Measurements from ENCODE around the gene PRDM2. TPM values are rescaled to one million over a fixed set of nuclear protein-coding genes. Genes with fewer than 3 reads are reported as not detected.

The PRDM2 gene
- total RNA-seq, 1 donor from 2014 or later: 22.4 TPM

- FAIRE-seq (no peak), DNase-seq (ENCODE audit: low spot score in 2 of 2) (no peak)
Measured at GRCh38 chr1:13812456-13813397, 112.7 kb downstream of the PRDM2 start.

- FAIRE-seq (no peak), DNase-seq (ENCODE audit: low spot score in 2 of 2) (no peak)
Measured at GRCh38 chr1:13813398-13814012, 113.5 kb downstream of the PRDM2 start.

GRCh38 chr1:13814131-13814530, 114.1 kb downstream of the PRDM2 start:
- FAIRE-seq (no peak), DNase-seq (ENCODE audit: low spot score in 2 of 2) (no peak)

- DNase-seq (ENCODE audit: low spot score in 2 of 2): no peak
- no peak for FAIRE-seq
Measured at GRCh38 chr1:13816016-13816760, 116.2 kb downstream of the PRDM2 start.

- no peak for FAIRE-seq
Measured at GRCh38 chr1:13817906-13818305, 117.9 kb downstream of the PRDM2 start.

GRCh38 chr1:13818926-13819325, 118.9 kb downstream of the PRDM2 start:
- DNase-seq (ENCODE audit: low spot score in 2 of 2) (no peak), FAIRE-seq (no peak)

More at GRCh38 chr1:13817906-13818305, 117.9 kb downstream of the PRDM2 start:
- DNase-seq (ENCODE audit: low spot score in 2 of 2): no peak

- no peak for FAIRE-seq
- no peak for DNase-seq (ENCODE audit: low spot score in 2 of 2)
Measured at GRCh38 chr1:13819642-13820041, 119.7 kb downstream of the PRDM2 start.

- DNase-seq (ENCODE audit: low spot score in 2 of 2) (no peak), FAIRE-seq (no peak)
Measured at GRCh38 chr1:13820055-13820454, 120.1 kb downstream of the PRDM2 start.

- no peak for FAIRE-seq
- no peak for DNase-seq (ENCODE audit: low spot score in 2 of 2)
Measured at GRCh38 chr1:13820456-13820855, 120.5 kb downstream of the PRDM2 start.

GRCh38 chr1:13823126-13823880, 123.3 kb downstream of the PRDM2 start:
- FAIRE-seq (no peak), DNase-seq (ENCODE audit: low spot score in 2 of 2) (no peak)

- DNase-seq (ENCODE audit: low spot score in 2 of 2): no peak
- no peak for FAIRE-seq
Measured at GRCh38 chr1:13823936-13824335, 123.9 kb downstream of the PRDM2 start.

- DNase-seq (ENCODE audit: low spot score in 2 of 2): no peak
- FAIRE-seq: no peak
Measured at GRCh38 chr1:13824626-13825025, 124.6 kb downstream of the PRDM2 start.

- DNase-seq (ENCODE audit: low spot score in 2 of 2) (no peak), FAIRE-seq (no peak)
Measured at GRCh38 chr1:13825033-13825432, 125.0 kb downstream of the PRDM2 start.

- FAIRE-seq: no peak
- no peak for DNase-seq (ENCODE audit: low spot score in 2 of 2)
Measured at GRCh38 chr1:13826009-13826408, 126.0 kb downstream of the PRDM2 start.

GRCh38 chr1:13826591-13826990, 126.6 kb downstream of the PRDM2 start:
- DNase-seq (ENCODE audit: low spot score in 2 of 2): no peak
- no peak for FAIRE-seq

GRCh38 chr1:13828454-13829151, 128.6 kb downstream of the PRDM2 start:
- no peak for FAIRE-seq
- DNase-seq (ENCODE audit: low spot score in 2 of 2): no peak

GRCh38 chr1:13829152-13829769, 129.3 kb downstream of the PRDM2 start:
- no peak for DNase-seq (ENCODE audit: low spot score in 2 of 2)
- FAIRE-seq: no peak

- no peak for FAIRE-seq
- no peak for DNase-seq (ENCODE audit: low spot score in 2 of 2)
Measured at GRCh38 chr1:13830170-13830569, 130.2 kb downstream of the PRDM2 start.

GRCh38 chr1:13830616-13831280, 130.8 kb downstream of the PRDM2 start:
- FAIRE-seq: no peak
- no peak for DNase-seq (ENCODE audit: low spot score in 2 of 2)
